ENCODE results near the gene MRPL55. TPM values are rescaled to one million over a fixed set of nuclear protein-coding genes. Genes with fewer than 3 reads are reported as not detected.
A peak's percentile ranks its signal among the peaks of the same experiment; 100 is the strongest.

Gene MRPL55
- polyA plus RNA-seq, 5 donors: 30.3 to 54.2 (median 38.9) TPM

DNA sequence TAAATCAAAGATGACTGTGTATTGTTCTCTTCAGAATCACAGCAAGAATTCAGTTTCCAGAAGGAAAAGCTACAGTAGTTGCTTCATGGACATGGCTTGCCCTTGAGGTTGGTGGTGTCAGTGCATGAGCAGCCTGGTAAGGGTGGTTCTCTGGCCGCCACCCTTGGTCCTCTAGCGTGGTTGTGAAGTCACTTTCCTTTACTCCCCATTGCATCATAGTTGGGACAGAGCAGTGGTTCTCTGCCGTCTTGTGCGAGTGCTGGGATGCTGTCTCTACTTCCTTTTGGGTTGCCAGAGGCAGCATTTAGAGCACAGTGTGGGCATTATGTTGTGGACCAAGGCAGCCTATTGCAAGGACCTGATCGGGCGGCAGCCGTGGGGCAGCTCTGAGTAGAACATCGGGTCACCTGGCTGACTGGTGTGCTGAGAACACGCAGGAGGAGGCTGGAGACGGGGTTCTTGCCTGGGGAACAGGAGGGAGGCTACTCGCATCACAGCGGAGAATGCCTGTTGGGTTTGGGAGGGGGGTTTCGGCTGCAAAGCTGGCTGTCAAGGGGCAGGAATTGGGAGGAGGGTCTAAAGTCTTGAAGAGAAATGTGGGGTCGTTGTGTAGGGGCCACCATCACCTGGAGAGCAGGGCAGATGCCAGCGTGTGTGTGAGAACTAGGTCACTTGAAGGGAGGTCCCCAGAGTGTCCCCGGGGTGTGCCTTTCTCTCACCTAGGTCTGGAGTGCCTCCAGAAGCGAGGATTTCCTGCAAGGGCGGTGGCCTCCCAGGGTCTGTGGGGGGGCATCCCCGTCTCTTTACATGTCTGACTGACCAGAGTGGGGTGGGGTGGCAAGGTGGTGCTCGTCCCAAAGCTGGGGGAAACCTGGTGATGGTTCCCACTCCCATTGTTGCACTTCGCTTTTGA, 20.3 kb downstream of the MRPL55 start:
- DNase-seq: no peak

DNA sequence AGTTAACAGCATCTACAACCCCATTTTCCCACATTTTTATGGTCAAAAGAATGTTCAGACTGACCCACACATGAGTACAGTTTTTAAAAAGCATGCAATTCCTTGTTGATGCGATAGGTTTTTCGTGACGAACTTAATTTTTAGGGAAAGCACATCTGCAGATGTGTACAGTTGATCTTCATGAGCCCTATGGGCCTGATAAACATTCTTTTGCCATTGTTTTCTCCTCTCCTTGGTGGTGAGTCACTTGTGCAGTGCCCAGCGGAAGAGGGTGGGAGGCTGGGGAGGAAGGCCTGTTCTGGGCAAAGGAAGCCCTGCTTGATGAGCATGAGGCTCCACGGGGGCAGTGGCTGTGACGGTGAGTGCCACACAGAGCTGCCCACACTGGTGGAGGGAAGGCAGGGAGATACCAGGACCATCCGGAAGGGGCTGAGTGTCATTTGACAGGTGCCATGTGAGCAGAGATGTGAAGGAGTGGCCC, 21.3 kb downstream of the MRPL55 start:
- no peak for DNase-seq

DNA sequence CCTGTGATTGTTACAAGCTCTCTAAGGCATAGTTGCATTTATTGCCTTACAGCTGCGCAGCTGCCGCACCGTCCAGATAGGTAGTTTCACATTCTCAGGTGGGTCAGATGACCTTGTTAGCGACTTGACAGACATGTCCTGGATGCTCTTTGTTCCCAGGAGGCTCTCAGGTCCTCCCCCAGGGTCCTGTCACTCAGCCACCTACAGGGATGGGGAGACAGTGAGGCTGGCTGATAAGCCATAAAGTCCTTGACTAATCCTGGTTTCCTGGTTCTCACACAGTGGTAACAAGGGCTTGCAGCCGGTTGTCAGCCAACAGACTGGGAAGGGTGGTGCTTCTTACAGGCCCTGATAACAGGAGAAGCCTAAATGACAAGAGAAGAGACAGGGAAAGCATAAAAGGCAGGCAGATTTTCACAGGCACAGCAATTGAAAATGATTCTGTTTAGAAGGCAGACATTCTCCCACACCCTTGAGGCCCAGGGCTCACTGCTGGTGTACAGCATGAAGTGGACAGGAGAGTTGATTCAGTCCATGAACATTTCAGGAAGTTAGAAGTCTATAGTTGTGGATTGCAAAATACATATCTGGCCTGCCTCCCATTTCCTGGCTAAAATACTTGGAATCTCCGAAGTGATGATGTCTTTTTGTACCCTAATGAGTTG, 23.7 kb downstream of the MRPL55 start:
- peak; percentile 44 to 67 for DNase-seq

DNA sequence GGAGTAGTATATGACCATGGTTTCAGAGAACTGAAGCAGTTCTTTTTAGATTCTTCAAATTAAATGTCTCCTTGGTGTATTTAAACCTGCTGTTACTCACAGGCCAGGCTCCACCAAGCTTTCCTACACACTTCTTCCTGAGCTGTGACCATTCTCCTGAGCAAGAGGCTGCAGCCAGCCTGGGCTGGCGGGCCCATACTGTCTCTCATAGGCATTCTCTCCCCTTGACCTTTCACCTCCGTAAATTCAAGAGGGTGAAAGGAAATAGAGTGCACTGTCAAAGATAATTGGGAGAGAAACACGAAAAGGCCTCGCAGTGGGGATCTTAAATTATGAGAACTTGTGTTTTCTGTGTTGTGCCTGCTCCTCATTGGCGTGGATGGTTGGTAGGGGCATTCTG, 24.3 kb downstream of the MRPL55 start:
- no peak for DNase-seq

DNA sequence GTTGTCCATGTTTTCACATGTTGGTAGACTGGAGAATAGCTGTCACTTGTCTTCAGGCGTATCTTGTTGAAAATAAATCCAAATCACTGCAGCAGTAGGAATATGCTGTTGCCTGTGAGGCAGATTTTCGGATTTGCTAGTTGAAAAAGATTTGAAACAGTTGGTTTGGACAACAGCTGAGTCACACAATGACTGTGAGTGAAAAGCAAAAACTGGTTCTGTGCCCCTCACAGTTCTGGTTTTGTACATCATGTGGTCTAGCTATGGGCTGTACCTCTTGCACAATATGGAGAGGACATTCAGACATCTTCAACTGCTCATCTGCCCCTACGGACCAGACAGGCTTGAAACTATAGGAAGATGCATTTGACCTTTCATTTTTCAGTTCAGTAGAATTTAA, 24.8 kb downstream of the MRPL55 start:
- DNase-seq: no peak

DNA sequence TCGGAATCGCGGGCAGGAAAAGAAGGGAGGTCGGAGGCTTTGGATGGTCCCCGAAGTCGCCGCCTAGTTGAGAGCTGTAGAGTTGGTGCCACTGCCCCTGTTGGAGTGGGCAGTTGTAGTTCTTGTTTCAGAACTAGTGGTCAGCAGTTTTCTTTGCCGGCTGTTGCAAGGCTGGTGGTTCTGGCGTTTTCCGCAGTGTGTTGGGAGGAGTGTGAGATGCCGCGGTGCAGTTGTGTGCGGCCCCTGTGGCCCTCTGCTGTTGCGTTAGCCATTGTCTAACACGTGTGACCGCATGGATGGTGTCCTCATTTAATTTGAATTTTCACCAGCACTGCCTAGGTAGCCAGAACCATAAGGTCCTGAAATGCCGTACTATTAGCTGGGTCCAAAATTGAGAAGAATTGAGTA, 25.2 kb downstream of the MRPL55 start:
- peak in 1 of 2 donors; percentile 23 for DNase-seq

DNA sequence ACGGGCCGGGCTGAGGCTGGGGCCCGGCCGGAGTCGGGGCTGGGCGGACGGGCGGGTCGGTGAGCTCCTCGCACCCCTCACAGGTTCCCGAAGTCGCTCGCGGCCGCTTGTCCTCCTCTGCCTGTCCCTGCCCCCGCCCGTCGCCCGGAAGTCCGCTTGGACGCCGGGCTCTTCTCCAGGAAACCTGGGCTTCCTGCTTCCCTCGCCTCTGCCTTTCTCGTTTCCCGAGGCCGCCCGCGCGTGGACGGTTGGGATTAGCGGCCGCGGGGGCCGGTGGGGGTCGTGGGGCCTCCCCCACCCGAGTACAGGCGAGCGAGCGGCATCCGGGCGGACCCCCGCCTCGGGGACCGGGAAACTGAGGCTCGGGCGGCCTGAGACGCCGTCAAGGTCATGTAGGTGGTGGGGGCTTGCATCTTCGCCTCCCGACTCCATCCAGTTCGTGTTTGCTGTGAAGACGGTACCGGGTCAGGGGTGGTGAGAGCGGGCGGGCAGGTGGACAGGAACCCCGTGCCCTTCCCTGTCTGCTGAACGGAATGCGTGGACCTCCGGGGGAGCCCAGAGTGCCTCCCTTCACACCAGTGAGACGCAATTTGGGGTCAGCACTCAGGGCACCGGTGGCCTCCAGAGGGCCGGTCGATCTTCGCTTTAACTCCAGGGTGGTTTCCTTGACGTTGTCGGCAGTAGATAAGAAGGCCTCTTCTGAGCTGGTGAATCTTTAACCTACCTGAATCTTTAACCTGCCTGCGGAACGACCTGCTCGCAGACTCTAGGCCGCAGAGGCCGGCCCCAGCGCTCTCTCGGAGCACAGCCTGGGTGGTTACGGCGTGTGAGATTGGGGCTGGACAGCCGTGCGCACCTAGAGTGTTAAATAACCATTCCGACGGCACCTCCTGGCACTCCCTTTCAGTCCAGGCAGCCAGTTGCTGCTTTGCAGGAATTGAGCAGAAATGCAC, 25.9 kb downstream of the MRPL55 start:
- DNase-seq: peak; percentile 44 to 50

DNA sequence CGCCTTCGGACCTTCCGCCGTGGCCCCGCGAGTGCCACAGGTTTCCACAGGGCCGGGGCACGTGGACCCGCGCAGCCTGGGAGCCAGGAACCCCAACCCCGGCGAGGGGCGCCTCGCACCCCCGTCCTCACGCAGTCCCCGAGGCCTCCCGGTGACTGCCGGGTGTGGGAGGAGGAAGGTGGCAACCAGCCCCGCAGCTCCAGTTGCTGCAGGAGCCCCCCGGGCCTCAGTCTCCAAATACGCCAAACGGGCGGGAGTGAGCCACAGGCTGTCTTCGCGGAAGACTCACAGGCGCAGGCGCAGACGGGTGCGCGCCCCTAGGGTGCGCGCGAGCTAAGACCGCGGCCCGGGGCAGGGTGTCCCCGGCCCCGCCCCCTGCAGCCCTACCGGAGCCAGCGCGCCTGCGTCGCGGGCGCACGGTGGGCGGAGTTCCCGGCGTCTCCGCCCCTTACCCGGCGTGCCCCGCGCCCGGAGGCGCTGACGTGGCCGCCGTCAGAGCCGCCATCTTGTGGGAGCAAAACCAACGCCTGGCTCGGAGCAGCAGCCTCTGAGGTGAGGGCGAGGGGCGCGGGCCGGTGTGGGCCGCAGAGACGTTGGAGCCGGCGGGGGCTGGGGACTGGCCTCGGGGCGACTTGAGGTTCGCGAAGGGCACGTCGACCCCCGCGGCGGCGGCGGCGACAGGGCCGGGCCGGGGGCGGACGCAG, 26.7 kb downstream of the MRPL55 start, which contains the start of gene ARF1:
ARF1 (plus strand) TSS at position 495 of the 704 bp plus-strand sequence. CDS start 14,407 bp downstream, outside the sequence.
- peak; percentile 96 to 98 for DNase-seq

DNA sequence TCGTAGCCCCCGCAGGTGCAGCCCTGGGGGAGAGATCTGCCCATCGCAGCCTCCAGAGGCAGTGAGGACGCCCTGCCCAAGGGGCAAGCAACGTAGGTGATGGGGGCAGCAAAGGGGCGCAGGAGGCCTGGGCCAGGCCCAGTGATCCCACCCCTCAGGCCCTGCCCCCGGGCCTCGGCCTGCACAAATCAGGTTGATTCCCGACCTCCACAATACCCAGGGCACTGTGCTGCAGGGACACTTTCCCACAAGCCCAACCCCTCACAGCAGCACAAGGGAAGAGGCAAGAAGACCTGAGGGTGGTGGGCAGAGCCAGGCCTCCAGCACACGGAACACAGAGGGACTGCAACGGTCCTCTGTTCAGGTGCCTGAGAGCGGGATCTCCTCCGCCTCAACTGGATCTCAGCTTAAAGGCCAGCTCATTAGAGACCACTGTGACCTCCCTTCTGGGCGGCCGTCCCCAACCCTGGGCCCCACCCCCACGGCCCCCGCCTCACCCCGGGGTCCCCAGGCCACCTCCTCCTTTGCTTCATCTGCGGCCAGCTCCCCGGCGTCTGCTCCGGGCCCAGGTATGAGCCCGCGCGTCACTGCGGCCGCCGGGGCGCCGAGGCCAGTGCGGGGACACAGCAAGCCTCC, 27.4 kb downstream of the MRPL55 start:
- no peak for DNase-seq

DNA sequence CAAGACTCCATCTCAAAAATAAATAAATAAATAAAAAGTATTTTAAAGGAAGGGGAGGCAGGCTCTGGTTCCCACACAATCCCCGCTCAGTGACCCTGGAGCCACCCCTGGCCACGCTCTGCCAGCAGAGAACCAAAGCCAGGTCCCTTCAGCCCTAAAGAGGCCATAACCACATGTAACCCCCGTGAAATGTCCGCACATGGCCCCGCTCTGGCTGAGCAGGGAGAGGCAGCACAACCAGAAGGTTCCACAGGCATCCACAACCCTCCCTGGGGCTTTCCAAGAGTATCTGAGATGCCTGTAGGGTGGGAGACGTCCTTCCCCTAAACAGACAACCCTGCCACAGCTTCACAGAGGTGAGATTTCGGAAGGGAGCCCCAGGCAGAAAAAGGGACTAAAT, 28.0 kb downstream of the MRPL55 start:
- no peak for DNase-seq

DNA sequence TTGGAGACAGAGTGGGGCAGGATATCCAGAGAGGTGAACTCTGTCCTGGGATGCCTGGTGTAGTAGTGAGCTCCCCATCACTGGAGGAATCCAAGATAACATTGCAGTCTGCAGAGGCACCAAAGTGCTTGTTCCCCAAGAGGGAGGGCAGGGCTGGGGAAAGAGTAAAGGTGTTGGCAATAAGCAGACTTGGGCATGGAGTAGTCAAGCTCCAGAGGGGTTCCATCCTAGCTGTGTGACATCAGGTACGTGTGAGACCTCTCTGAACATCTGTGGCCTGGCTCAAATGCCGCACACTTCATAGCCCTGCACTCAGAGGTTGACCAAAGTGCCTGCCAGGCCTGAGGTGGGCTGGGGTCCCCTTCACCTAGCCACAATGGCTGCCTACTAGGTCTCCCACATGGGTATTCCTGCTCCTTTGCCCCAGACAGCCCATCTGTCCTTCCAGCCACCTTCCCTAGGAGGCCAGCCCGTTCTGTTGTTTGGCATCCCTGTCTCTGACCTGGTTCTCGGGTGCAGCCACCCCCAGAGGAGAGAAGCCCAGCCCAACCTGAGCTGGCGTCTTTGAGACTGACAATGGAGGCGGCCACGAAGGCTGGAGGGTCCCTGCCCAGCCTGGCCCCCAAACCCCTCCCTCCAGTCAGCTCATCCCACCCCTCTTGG, 29.4 kb downstream of the MRPL55 start:
- no peak for DNase-seq

DNA sequence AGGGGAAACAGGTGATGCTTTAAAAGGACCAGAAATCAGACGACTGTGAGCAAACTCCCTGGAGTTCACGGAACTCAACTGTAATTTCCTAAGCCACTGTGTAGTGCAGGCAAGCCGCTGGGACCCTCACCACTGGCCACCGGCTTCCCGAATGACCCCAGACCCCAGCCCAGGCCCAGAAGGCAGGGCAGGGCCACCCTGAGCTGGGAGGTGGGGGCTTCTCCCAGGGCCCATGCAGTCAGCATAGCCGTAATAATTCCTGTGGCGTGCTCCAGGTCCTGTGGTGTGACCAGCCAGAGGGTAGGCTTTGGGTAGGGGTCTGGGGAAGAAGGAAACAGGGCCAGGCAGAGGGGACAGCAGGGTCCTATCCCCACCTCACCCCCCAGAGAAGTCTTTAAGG, 30.1 kb downstream of the MRPL55 start:
- no peak for DNase-seq

DNA sequence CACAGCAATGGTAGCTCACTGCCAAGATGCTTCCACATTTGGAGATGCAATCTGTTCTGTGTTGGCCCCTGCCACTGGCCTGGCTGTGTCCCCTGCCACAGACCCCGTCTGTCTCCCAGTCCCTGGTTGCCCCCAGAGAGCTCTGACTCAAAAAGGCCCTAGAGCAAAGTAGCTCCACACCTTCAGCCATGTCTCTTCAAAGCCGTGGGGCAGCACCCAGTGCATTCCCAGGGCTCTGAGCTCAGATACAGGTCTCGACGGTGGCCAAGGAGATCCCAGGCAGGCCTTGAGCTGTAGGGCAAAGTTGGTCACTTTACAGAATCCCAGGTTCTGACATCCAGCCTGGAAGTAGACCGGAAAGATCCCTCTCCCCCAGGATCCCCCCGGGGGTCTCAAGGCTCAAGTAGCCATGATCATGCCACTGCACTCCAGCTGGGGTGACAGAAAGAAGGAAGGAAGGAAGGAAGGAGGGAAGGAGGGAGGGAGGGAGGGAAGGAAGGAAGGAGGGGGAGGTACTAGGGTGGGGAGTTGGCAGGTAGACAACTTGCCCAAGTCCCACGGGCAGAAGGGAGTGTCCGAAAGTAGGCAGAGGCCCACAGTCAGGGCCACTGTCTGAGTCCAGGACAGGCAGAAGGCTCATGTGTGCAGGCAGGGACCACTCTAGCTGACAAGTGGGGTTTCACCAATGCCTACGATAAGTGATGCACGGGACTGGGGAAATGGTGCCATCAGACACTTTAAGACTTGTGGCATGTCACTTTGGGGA, 31.4 kb downstream of the MRPL55 start:
- no peak for DNase-seq

DNA sequence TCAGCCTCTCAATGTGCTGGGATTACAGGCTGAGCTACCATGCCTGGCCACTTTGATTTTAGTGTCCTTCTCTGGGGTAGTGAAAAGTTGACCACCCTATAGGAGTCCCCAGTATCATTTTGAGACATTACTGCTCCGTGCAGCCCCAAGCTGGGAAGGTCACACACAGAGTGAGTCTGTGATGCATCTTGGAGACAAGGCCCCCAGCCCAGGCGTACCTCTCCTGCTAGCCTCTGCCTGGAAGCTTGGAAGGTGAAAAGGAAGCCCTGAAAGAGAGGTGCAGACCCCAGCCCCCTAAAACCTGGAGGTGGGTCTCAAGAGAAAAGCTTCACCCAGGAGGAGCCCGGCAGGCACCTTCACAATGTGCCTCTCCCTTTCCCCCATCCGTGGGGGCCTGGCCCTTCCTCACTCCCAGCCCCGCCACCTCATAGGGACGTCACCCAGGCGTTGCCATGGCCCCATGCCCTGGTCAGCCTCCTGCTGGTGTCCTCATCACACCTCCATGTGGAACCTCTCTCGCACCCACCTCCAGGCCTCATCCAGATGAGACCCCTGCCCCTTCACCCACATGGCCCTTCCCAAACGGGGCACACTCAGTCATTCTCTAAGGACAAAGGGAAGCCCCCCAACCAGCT, 32.2 kb downstream of the MRPL55 start:
- no peak for DNase-seq

DNA sequence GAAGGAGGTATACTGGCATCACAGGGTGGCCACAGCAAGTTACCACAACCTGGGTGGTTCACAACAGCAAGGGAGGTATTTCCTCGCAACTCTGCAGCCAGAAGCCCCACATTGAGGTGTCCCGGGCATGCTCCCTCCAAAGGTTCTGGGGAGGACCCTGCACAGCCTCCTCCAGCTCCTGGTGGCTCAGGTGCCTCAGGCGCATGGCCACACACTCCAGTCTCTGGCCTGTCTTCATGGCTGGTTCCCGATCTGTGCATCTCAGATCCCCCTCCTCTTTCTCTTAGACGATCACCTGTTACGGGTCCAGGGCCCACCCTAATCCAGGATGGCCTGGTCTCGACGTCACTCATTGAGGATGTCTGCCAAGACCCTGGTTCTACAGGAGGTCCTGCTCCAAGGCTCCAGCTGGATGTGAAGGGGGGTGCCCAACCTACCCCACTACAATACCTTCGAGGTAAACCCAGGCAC, 33.3 kb downstream of the MRPL55 start:
- no peak for DNase-seq

DNA sequence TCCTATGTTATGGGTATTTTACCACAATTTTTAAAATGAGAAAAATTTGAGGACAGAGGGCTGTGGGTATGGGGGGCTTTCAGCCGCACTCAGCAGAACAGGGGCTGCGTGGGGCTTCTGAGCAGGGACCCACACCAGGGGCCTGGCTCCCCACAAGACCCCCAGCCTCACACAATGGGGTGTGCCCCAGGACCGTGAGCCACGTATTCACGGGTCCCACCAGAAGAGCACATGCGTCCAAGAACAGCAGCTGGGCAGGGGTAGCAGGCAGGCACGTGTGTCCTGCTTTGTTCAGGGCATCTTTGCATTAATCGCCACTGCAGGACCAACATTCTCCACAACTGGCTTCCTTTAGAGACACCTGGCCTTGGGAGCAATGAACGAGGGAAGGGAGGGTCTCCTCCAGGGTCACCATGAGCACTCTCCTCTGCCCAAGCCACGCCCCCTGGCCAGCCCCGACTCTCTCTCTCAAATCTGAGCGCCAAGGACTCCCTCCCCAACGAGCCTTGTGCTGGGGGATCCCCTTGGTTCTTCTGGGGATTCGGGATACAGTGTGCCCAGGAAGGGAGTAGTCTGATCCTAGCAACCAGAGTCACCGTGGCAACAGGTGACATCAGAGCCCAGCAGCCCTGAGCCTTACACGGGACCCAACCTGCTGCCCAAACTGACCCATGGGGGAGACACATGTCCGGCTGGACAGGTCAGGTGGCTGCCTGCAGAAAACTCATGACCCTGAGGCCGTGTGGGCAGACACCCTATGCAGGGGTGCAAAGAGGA, 34.0 kb downstream of the MRPL55 start:
- no peak for DNase-seq

DNA sequence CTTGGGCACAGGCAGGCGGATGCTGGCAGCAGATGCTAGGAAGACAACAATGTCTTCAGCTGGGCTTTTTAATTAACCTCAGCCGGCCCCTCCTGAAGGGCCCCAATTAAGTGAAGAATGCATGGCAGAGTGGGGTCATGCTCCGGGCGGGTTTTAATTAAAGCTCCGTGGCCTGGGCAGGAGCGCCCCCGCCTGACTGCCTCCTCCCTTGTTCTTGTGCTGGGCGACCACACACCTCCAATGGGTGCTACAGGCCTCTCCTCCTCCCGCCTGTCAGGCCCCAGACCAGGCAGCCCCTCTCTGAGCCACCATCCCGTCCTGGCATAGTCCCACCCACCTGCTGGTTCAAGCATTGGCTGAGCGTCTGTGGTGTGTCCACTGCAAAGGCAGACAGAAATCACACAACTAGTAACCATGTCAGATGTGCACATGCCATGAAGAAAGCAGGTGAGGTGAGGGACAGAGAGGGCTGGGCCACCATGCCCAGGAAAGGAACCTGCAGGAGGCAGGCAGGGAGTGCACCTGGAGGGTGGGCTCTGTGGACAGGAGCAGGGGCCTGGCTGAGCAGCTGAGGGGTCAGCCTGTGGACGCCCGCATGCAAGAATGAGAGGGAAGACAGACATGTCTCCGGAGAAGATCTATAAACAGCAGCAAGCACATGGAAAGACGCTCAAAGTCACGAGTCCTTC, 35.1 kb downstream of the MRPL55 start:
- no peak for DNase-seq
